LNCaP clone FGC (cell line): ENCODE data around the gene RETN.

Experiments used
- DNase-seq: peaks from one replicate; pipeline ENCODE4 v3.0.0-alpha.2; 2011; ENCODE audit warnings: low read depth
- H3K4me3 ChIP-seq: 2 replicates; pipeline ENCODE4 v1.5.1; 2011; ENCODE audit warnings: mild to moderate bottlenecking, low read depth, low read length, control low read depth
- TF ChIP-seq, protein P1 (sequence below): IDR thresholded peaks from 2 replicates; pipeline ENCODE4 v1.5.1; 2012; ENCODE audit warnings: mild to moderate bottlenecking; ENCODE audit not compliant: control insufficient read depth, insufficient read depth; ENCODE audit errors: extremely low read depth

The RETN gene

DNA sequence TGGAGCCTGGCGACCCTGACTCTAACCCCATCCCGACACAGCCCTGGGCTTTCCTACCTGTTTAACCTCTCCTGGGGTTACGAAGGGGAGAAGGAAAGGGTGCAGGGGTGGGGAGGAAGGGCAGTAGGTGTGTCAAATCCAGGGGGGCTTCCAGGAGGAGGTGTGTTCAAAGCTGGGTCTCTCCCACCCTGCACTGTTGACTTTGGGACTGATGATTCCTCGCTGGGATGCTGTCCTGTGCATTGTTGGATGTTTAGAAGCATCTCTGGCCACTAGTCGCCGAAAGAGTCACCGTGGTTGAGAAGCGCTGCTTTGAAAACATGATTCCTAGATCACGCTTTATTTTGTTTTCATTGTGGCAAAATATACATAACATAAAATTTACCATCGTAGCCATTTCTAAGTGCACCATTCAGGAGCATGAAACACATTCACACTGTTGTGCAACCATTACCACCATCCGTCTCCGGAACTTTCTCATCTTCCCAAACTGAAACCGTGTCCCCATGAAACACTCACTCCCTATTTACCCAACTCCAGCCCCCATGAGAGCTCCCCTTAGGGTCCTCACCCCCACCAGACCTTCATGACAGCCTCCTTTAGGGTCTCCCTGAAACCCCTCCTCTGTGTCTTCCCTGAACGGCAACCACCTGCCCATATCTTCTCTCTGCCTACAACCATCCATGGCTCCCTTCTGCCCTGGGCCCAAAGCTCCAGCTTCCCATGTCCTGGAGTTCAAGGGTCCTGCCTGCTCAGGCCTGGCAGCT is 37.5 kb downstream of the RETN start:
- no peak overlapping the region for H3K4me3 ChIP-seq
- TF ChIP-seq, protein P1, sequence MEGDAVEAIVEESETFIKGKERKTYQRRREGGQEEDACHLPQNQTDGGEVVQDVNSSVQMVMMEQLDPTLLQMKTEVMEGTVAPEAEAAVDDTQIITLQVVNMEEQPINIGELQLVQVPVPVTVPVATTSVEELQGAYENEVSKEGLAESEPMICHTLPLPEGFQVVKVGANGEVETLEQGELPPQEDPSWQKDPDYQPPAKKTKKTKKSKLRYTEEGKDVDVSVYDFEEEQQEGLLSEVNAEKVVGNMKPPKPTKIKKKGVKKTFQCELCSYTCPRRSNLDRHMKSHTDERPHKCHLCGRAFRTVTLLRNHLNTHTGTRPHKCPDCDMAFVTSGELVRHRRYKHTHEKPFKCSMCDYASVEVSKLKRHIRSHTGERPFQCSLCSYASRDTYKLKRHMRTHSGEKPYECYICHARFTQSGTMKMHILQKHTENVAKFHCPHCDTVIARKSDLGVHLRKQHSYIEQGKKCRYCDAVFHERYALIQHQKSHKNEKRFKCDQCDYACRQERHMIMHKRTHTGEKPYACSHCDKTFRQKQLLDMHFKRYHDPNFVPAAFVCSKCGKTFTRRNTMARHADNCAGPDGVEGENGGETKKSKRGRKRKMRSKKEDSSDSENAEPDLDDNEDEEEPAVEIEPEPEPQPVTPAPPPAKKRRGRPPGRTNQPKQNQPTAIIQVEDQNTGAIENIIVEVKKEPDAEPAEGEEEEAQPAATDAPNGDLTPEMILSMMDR = no peak
- DNase-seq = no peak

DNA sequence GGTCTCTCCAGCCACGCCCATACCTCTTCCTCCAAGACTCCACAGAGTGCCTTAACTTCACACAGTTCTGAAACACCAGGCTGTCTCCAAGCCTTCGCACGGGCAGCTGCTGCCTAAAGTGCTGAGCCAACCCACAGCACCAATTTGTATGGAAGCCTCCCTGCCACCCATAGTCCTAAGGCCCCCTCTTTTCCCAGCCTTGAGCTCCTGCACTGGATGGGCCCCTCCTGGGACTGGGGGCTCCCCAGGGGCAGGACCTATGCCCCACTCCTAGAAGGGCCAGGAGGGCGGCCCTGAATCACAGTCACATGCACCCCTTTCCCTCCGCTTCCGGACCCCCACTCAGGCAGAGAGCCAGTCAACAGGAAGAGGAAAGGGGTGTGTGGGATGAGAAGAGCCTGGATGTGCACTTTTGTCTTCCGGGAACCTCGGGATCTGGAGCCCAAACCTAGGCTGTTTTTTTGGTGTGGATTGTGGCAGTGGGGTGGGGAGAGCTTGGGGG is 38.2 kb downstream of the RETN start:
- no peak overlapping the region for H3K4me3 ChIP-seq
- no peak for DNase-seq
- TF ChIP-seq, protein P1 = no peak

DNA sequence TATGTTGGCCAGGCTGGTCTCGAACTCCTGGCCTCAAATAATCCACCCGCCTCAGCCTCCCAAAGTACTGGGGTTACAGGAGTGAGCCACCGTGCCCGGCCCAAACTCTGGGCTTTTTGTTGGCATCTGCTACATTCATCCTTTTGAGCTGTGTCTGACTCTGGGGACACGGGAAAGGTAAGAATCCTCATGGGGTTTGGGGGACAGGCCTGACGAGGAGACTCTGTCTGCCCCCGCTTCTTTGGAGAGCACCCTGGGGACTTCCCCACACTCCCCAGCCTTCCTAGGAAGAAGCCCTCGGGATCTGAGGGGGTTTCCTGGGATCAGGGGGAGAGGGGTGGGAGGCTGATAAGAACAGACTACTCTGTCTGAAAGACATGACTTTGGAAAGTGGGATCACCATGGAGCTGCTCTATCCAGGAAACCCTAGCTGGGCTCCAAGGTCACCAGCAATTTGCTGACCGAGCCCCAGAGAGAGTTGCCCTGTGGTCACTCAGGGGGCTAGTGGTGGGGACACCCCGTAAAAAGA is 41.1 kb downstream of the RETN start:
- TF ChIP-seq, protein P1 = no peak
- no peak overlapping the region for H3K4me3 ChIP-seq
- no peak for DNase-seq

DNA sequence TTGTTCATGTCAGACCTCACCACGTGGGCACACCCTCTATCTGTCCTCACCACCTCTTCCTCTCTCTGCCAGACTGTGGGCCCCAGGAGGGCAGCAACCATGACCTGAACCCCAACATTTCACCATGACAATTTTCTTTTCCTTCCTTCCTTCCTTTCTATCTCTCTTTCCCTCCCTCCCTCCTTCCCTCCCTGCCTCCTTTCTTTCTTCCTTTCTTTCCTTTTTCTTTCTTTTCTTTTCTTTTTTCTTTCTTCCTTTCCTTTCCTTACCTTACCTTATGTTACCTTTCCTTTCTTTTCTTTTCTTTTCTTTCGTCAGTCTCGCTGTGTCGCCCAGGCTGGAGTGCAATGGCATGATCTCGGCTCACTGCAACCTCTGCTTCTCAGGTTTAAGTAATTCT is 41.8 kb downstream of the RETN start:
- TF ChIP-seq, protein P1 = no peak
- no peak overlapping the region for H3K4me3 ChIP-seq
- DNase-seq = no peak

DNA sequence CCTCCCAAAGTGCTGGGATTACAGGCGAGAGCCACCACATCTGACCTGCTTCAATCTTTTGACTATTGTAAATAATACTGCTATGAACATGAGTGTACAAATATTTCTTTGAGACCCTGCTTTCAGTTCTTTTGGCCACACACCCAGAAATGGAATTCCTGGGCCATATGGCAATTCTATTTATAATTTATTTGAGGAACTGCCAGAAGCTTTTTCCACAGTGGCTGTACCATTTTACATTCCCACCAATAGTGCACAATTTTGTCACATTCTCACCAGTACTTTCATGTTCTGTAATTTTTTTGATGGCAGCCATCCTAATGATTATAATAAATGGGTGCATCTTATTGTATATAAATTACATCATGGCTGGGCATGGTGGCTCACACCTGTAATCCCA is 46.8 kb downstream of the RETN start:
- no peak for DNase-seq
- H3K4me3 ChIP-seq = no peak overlapping the region
- TF ChIP-seq, protein P1 = no peak

DNA sequence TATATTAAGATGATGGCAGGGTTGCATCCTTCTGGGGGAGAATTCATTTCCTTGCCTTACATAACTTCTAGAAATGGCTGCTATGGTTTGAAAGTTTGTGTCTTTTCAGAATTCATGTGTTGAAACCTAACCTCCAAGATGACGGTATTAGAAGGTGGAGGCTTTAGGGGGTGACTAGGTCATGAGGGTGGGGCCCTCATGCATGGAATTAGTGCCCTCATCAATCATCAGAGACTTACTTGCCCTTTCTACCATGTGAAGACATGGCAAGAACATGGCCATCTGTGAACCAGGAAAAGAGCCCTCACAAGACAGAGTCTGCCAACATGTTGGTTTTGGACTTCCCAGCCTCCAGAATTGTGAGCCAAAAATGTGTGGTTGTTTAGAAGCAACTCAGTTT is 47.9 kb downstream of the RETN start:
- TF ChIP-seq, protein P1 = no peak
- H3K4me3 ChIP-seq = no peak overlapping the region
- DNase-seq = no peak
